C4-2B (cell line): ENCODE results near the gene PTBP3.

Experiments used
- ZFX ChIP-seq: fragments of 450-650 bp; IDR thresholded peaks from 2 replicates; pipeline ENCODE4 v1.6.1; 2017
- TF ChIP-seq, protein P1 (sequence below): fragments of 450-650 bp; conservative IDR thresholded peaks from 2 replicates; pipeline ENCODE4 v1.5.1; 2017; ENCODE audit warnings: mild to moderate bottlenecking

GRCh38 chr9:112332214-112332613 is 1.2 kb downstream of the PTBP3 start:
- TF ChIP-seq, protein P1, sequence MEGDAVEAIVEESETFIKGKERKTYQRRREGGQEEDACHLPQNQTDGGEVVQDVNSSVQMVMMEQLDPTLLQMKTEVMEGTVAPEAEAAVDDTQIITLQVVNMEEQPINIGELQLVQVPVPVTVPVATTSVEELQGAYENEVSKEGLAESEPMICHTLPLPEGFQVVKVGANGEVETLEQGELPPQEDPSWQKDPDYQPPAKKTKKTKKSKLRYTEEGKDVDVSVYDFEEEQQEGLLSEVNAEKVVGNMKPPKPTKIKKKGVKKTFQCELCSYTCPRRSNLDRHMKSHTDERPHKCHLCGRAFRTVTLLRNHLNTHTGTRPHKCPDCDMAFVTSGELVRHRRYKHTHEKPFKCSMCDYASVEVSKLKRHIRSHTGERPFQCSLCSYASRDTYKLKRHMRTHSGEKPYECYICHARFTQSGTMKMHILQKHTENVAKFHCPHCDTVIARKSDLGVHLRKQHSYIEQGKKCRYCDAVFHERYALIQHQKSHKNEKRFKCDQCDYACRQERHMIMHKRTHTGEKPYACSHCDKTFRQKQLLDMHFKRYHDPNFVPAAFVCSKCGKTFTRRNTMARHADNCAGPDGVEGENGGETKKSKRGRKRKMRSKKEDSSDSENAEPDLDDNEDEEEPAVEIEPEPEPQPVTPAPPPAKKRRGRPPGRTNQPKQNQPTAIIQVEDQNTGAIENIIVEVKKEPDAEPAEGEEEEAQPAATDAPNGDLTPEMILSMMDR = no peak
- no peak for TF ChIP-seq ZFX
